Measurements from ENCODE around the gene DLGAP1.

The DLGAP1 gene

DNA sequence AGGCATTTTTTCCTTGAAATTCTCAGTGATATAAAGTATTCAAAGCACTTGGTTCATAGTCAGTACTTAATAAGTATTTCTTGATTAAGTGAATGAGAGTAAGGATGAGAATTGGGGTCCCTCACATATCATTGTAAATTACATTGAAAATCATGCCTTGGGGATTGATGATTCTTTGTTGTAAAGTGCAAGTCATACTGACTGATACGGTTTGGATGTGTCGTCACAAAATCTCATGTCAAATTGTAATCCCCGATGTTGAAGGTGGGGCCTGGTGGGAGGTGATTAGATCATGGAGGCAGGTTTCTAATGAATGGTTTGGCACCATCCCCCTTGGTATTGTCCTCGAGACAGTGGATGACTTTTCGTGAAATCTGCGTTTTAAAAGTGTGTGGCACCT is 385.9 kb downstream of the DLGAP1 start:
- ATAC-seq (ENCODE audit: low read depth), result no peak
- no peak for TF ChIP-seq CTCF (IDR thresholded peaks at IDR 0.05; ENCODE audit: poor library complexity, severe bottlenecking)
- no peaks in the 10 kb centered on the region for H3K36me3 ChIP-seq (ENCODE audit: low read depth)
- no peak overlapping the region for H3K4me3 ChIP-seq (ENCODE audit: severe bottlenecking)
- no peaks in the 10 kb centered on the region for H3K9me3 ChIP-seq (ENCODE audit: severe bottlenecking)
- no peak for DNase-seq (ENCODE audit: low spot score)
- no peaks in the 10 kb centered on the region for H3K4me1 ChIP-seq (ENCODE audit: insufficient read depth, poor library complexity, severe bottlenecking)
- no peaks in the 10 kb centered on the region for H3K27me3 ChIP-seq (ENCODE audit: insufficient read depth, poor library complexity, severe bottlenecking)
- H3K27ac ChIP-seq (ENCODE audit: poor library complexity, severe bottlenecking), result no peak overlapping the region

- TF ChIP-seq CTCF (IDR thresholded peaks at IDR 0.05; ENCODE audit: poor library complexity, severe bottlenecking), result peak; percentile 85
- ATAC-seq (ENCODE audit: low read depth) (0 out of 3 replicates have a peak, but pooled peaks have one; percentile 63), DNase-seq (ENCODE audit: low spot score) (no peak)
- no peak overlapping the region for H3K27ac ChIP-seq (ENCODE audit: poor library complexity, severe bottlenecking)
- no peaks in the 10 kb centered on the region for H3K4me1 ChIP-seq (ENCODE audit: insufficient read depth, poor library complexity, severe bottlenecking)
- H3K9me3 ChIP-seq (ENCODE audit: severe bottlenecking), result no peaks in the 10 kb centered on the region
- no peaks in the 10 kb centered on the region for H3K36me3 ChIP-seq (ENCODE audit: low read depth)
- no peak overlapping the region for H3K4me3 ChIP-seq (ENCODE audit: severe bottlenecking)
- no peaks in the 10 kb centered on the region for H3K27me3 ChIP-seq (ENCODE audit: insufficient read depth, poor library complexity, severe bottlenecking)
Observed at GRCh38 chr18:4068552-4069158, 386.5 kb downstream of the DLGAP1 start.

GRCh38 chr18:4063545-4063944 is 391.6 kb downstream of the DLGAP1 start:
- Histone ChIP-seq H3K4me3 (ENCODE audit: severe bottlenecking) (no peak overlapping the region), H3K27me3 (ENCODE audit: insufficient read depth, poor library complexity, severe bottlenecking) (no peaks in the 10 kb centered on the region), H3K27ac (ENCODE audit: poor library complexity, severe bottlenecking) (no peak overlapping the region), H3K4me1 (ENCODE audit: insufficient read depth, poor library complexity, severe bottlenecking) (no peaks in the 10 kb centered on the region), H3K9me3 (ENCODE audit: severe bottlenecking) (peaks cover 14% of the 10 kb centered on the region), H3K36me3 (ENCODE audit: low read depth) (no peaks in the 10 kb centered on the region)
- ATAC-seq (ENCODE audit: low read depth) (no peak), DNase-seq (ENCODE audit: low spot score) (no peak)
- no peak for TF ChIP-seq CTCF (IDR thresholded peaks at IDR 0.05; ENCODE audit: poor library complexity, severe bottlenecking)

- no peak overlapping the region for H3K27ac ChIP-seq (ENCODE audit: poor library complexity, severe bottlenecking)
- H3K36me3 ChIP-seq (ENCODE audit: low read depth), result no peaks in the 10 kb centered on the region
- H3K27me3 ChIP-seq (ENCODE audit: insufficient read depth, poor library complexity, severe bottlenecking), result no peaks in the 10 kb centered on the region
- ATAC-seq (ENCODE audit: low read depth), result no peak
- H3K4me3 ChIP-seq (ENCODE audit: severe bottlenecking), result no peak overlapping the region
- no peak for DNase-seq (ENCODE audit: low spot score)
- H3K9me3 ChIP-seq (ENCODE audit: severe bottlenecking), result peaks cover 14% of the 10 kb centered on the region
- H3K4me1 ChIP-seq (ENCODE audit: insufficient read depth, poor library complexity, severe bottlenecking), result no peaks in the 10 kb centered on the region
- TF ChIP-seq CTCF (IDR thresholded peaks at IDR 0.05; ENCODE audit: poor library complexity, severe bottlenecking), result no peak
Observed at GRCh38 chr18:4060427-4061281, 394.5 kb downstream of the DLGAP1 start.

DNA sequence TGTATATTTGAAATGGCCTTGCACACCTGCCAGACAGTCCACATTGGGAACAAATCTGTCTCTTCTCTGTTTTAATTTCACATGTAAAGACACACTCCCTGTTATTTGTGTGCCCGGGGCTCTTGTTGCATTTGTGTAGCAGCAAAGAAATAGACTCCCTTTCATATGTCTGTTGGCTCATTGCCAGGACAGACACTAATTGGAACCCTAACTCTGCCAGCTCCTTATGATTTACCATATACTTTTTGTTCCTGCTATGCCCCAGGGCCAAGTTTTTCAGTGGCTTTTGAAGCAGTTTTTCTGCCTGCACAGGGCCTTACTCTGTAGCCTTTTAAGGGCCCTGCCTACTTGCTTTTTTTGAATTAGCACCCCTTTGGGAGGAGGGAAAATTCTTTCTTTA is 396.9 kb downstream of the DLGAP1 start:
- H3K4me1 ChIP-seq (ENCODE audit: insufficient read depth, poor library complexity, severe bottlenecking), result no peaks in the 10 kb centered on the region
- ATAC-seq (ENCODE audit: low read depth) (no peak), DNase-seq (ENCODE audit: low spot score) (no peak)
- no peaks in the 10 kb centered on the region for H3K36me3 ChIP-seq (ENCODE audit: low read depth)
- no peak overlapping the region for H3K27ac ChIP-seq (ENCODE audit: poor library complexity, severe bottlenecking)
- TF ChIP-seq CTCF (IDR thresholded peaks at IDR 0.05; ENCODE audit: poor library complexity, severe bottlenecking), result no peak
- H3K4me3 ChIP-seq (ENCODE audit: severe bottlenecking), result no peak overlapping the region
- H3K9me3 ChIP-seq (ENCODE audit: severe bottlenecking), result peaks cover 14% of the 10 kb centered on the region
- H3K27me3 ChIP-seq (ENCODE audit: insufficient read depth, poor library complexity, severe bottlenecking), result no peaks in the 10 kb centered on the region

Measured in RWPE2 (cell line).